ENCODE measurements around the gene COCH.
"Not testable (repeated sequence)": the region's sequence is repeated elsewhere in the genome, so short reads cannot be mapped to it uniquely, and the experiment has no call there.

Gene COCH

DNA sequence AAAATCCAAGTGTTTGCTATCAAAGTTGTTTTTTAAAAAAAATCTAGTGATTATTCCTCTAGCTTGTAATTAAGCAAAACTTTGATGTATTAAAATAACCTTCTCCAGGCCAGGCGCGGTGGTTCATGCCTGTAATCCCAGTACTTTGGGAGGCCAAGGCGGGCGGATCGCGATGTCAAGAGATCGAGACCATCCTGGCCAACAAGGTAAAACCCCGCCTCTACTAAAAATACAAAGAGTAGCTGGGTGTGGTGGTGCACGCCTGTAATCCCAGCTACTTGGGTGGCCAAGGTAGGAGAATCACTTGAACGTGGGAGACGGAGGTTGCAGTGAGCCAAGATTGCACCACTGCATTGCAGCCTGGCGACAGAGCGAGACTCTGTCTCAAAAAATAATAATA lies 59.6 kb downstream of the COCH start:
- DNase-seq, result not testable (repeated sequence)

DNA sequence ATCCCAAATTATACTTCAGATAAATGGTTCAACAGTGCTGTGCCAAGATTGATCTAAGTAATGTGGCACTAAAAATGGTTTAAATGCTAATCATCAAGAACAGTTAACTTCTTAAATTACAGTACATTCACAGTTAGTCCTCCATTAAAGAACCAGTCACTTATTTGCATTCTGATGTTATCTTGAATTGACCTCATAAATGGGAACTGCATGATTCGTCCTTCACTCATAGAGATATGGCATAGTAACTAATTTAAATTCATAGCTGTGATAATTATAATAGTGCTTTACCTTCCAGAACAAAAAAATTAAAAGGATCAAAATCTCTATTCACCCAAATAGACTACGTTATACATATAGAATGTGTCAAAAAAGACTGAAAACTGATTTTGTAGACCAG lies 61.1 kb downstream of the COCH start:
- DNase-seq, result no peak

DNA sequence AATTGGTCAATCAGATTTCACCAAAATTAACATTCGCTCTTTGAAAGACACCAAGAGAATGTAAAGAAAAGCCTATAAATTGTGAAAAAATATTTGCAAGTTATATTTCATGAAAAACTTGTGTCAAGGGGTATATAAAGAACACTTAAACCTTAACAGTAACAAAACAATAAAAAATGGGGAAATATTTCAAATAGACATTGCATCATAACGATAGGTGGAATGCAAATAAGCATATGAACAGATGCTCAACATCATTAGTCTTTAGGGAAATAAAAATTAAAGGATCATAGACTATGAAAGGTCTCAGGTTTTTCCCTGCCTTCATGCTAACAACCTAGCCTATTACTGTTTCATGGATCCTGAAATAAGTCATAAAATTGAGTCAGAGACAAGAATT lies 64.3 kb downstream of the COCH start:
- no peak for DNase-seq
